Activated CD4-positive, alpha-beta T cell treated with anti-CD3 and anti-CD28 coated beads, Interleukin-2, Interleukin-4, amounts not matched to agents 100 ng/mL and 50 ng/mL, durations not matched to agents 16 hours and 8 hours (primary cell): ENCODE data around the gene MRPL52.
"Not testable (repeated sequence)": the region's sequence is repeated elsewhere in the genome, so short reads cannot be mapped to it uniquely, and the experiment has no call there.

Experiments
- DNase-seq: peaks from one replicate; pipeline ENCODE4 v3.0.0-alpha.2; 2020; ENCODE audit warnings: low spot score

MRPL52 gene

DNA sequence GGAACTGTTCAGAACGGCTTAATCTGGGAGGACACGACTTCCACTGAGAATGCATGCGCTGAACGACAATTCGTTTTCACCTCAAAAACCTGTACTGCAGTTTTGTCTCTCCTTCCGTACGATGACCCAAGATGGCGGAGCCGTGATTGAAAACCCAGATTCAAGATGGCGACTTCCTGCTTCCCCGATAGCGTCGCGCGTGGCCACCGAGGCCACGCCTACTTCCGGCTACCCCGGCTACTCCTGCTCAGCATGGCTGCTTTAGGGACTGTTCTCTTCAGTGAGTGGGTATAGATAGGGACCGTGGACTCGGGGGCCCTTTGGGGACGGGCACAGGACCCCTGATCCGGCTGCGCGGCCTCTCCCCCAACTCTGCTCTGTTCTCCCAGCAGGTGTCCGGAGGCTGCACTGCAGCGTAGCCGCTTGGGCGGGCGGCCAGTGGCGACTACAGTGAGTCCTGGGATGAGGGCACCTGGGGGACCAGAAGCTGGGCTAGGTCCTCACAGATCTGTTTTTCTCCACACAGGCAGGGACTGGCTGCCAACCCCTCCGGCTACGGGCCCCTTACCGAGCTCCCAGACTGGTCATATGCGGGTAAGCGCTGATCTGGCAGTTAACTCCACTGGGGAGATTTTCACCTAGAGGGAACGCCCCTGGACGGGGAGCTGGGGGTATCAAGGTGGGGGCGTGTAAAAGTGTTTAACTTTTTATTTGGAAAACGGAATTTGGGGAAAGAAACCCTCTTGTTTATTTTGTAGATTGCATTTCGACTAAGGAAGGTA lies at the start of gene MRPL52:
Gene MRPL52, plus strand, starts transcription at position 227 of the 782 bp plus-strand sequence. Its CDS starts 26 bp downstream, at position 253.
- DNase-seq = peak; percentile 95

DNA sequence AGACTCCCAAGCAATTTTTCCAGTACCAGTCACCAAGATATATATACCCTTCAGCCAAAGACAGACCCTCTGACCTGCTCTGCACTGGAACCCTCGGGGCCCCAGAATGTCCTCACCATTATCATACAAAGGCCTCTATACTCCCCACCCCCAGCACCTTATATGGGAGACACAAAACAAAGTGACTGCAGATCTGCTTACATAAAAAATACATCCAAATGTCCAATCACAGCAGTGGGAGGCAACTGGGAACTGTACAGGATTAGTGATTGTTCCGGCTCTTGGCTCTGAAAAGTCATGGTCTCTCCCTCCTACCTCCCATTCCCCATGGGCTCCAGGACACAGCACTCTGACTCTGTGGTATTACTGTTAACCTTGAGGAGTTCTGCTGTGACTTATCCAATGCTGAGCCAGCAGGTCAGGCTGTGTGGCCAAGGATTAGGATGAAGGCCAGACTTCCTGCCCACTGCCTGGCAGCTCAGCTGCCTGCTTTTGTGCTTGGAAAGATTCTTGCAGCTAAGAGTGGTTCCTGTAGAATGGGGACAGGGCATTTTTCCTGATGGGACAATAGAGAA lies 49.5 kb upstream of the MRPL52 start:
- no peak for DNase-seq

GRCh38 chr14:22780941-22781300 lies 48.8 kb upstream of the MRPL52 start:
- no peak for DNase-seq

DNA sequence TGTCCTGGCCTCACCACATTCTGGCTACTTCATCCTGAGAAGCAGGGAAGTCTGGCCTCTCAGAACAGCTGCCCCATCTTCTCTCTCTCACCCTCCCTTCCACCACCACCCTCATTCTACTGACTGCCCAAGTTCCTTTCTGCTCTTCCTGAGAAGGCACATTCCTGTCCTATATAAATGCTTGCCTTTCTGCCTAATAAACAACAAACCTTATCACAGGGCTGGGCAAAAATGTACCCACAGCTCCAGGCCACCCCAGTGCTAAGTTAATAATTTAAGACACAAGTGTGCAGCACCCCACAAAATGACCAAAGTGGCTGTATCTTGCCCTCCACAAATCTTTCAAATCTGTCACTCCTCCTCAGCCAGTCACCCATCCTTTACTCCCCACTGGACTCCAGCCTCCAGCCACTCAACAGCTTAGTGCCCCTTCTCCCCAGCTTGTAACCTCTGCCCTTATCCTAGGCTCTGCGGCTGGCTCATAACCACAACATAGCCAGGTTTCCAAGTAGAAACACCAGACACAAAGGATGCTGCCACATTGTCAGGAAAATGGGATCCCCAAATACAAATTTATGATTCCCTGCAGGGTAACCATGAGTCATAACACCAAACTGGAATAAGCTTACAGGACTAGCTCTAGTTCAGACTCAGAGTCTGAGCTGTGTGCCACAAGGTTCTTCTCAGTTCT lies 48.2 kb upstream of the MRPL52 start:
- no peak for DNase-seq

- no peak for DNase-seq
Measured at GRCh38 chr14:22786685-22787084, 43.0 kb upstream of the MRPL52 start.

DNA sequence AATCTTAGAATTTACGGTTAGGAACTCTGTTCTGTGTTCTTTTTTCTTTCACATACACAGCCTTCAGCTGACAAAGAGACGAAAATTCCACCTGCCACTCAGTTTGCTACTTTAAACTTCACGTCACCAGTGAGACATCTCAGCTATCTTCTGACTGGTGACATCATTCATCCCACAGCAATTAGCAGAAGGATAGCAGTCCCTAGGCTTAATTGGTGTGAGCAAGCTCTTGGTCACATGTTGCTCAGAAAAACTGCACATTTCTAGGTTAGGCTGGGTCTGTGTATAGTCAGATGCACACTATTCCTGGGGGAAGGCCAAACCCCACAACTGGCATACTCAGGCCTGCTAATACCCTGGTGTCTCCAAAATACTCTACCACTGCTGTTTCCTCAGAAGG lies 38.4 kb upstream of the MRPL52 start:
- DNase-seq = no peak

- no peak for DNase-seq
Measured at GRCh38 chr14:22792158-22792557, 37.5 kb upstream of the MRPL52 start.

DNA sequence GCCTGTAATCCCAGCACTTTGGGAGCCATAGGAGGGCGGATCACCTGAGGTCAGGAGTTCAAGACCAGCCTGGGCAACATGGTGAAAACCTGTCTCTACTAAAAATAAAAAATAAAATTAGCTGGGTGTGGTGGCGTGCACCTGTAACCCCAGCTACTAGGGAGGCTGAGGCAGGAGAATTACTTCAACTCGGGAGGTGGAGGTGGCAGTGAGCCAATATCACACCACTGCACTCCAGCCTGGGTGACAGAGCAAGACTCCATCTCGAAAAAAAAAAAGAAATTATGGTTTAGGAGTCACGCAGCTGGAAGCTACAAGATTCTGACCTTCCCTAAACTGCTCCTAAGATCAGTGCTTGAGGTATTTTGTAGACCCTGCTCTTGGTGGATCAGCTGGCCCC lies 36.1 kb upstream of the MRPL52 start:
- not testable (repeated sequence) for DNase-seq

- DNase-seq = no peak
Measured at GRCh38 chr14:22793976-22794375, 35.7 kb upstream of the MRPL52 start.

DNA sequence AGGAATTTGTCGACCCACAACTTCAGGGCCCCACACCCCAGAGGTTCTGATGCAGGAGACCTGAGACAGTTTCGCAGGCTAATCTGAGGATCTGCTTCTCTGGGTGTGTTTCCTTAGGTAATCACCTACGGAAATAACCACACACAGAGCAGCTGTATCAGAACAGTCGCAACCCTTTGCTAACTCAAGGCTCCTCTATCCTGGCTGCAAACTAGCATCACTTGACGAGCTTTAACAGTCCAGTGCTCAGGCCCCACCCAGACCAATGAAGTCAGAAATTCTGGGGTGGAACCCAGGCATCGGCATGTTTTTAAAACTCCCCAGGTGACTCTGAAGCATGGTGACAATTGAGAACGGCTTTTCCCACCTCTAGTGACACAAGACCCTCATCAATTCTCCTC lies 35.1 kb upstream of the MRPL52 start:
- DNase-seq = no peak

GRCh38 chr14:22796087-22796707 lies 33.5 kb upstream of the MRPL52 start:
- no peak for DNase-seq

DNA sequence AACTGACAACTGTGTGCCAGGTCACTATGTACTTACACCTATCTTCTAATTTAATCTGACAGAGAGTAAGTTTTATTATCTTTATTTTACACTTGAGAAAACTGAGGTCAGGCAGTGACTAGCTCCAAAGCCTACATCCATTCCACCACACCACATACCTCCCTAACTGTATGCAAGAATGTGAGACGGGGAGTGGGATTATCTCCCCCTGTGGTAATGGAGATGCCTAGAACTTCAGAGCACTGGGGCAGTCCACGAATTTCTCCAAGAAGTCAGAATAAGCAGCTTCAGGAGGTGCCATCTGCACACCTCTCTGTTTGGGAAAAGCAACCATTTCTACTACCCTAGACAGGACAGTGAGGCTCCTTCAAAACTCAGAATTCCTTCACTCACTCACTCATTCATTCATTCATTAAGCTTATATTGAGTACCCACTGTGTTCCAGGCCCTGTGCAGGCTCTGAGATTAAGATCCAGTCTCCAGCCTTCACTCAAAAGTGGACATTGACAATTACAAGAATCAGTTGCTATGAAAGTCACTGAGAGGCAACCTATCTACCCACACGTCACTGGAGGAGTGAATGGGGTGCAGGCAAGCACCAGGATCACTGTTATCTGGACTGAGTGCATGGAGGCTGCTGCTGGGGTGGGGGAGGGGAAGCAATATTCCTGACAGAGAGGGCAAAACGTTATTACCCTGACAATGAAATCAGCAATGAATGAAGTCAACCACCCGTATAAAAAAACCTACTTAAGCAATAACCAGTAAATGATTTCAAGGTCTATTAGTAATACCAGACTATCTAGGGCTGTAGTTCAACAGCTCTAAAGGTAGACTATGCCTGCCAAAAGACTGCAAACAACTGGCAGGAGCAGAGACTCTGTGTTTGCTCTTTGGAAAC lies 32.4 kb upstream of the MRPL52 start:
- no peak for DNase-seq

DNA sequence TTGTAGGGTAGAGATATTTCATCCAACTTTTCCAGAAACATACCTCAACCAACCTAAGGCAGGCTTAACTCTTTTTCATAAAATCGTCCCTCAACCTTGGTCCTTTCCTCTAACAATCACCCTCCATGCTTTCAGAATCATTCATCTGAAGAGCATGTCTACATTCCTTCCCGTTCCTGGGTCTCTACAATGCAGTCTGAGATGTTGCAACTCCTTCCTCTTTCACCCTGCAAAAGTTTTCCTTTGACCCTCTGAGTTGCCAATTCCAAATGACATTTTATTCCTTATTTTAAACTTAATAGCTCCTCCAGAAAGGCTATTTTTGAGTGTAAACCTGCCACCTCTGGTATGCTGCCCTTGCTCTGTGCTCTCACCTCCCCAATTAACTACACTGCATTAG lies 31.2 kb upstream of the MRPL52 start:
- DNase-seq = no peak

GRCh38 chr14:22800346-22800745 lies 29.3 kb upstream of the MRPL52 start:
- no peak for DNase-seq

- DNase-seq = no peak
Measured at GRCh38 chr14:22801716-22802115, 28.0 kb upstream of the MRPL52 start.

GRCh38 chr14:22802860-22803686 lies 26.6 kb upstream of the MRPL52 start:
- no peak for DNase-seq

- DNase-seq = no peak
Measured at GRCh38 chr14:22803687-22803974, 26.1 kb upstream of the MRPL52 start.

GRCh38 chr14:22805235-22805634 lies 24.5 kb upstream of the MRPL52 start:
- not testable (repeated sequence) for DNase-seq

DNA sequence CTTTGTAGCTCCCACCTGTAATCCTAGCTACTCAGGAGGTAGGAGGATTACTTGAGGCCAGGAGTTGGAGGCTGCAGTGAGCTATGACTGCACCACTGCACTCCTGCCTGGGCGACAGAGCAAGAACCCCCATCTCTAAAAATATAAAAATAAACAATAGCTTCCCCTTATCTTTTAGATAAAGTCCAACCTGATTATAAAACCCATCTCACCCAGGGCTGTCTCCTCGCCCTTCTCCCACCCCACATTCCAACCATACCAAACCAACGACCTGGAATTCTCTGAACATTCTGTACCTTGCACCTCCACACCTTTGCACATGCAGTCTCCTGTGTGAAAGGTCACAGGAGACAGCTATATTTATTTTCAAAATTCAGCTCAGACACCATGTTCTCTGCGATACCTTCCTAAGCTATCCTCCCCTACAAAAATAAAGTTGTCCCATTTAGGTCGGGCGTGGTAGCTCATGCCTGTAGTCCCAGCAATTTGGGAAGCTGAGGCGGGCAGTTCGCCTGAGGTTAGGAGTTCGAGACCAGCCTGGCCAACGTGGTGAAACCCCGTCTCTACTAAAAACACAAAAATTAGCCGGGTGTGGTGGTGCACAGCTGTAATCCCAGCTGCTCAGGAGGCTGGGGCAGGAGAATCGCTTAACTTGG lies 22.1 kb upstream of the MRPL52 start:
- no peak for DNase-seq

DNA sequence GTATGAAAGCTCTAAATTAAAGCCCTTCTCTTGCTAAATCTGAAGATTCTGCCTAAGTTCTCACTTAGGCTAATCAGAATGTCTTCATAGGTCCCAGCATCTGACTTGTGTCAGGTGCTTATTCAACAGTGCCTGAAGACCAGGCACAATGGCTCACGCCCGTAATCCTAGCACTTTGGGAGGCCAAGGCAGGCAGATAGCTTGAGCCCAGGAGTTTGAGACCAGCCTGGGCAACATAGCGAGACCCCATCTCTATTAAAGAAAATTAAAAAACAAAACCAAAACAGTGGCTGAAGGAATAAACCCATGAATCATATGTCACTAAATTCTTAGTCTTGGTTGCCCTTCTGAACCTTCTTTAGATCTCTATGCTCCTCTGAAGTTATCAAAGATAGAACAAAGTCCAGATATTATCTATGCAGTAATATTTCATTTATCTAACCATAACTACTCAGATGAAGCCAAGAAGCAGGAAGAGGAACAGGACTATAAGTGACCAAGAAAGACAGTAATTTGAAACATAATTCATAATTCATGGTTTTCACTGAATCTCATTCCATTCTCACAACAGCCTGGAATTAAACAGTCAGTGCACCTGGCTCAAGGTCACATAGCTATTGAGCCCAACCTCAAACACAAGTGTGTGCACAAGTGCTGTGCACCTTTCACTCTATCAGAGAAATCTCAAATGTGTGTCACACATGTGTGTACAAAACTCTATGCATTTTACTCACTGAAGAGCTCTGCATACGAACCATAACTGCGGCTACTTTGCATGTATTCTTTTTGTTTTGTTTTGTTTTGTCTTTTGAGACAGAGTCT lies 21.1 kb upstream of the MRPL52 start:
- DNase-seq = no peak
